Parathyroid adenoma (tissue), 2 donors: Measurements from ENCODE around the gene TUBB6.

Experiments
- H2AFZ ChIP-seq: fragments of 300-600 bp; sonication (generic); one replicate; pipeline ENCODE4 v1.7.0; 2017; ENCODE audit warnings: antibody characterized with exemption, mild to moderate bottlenecking
- H3K27ac ChIP-seq: fragments of 300-600 bp; sonication (generic); one replicate; pipeline ENCODE4 v1.7.0; 2017
- H3K27me3 ChIP-seq: fragments of 300-600 bp; sonication (generic); one replicate; pipeline ENCODE4 v1.7.0; 2017; ENCODE audit warnings: low read length; ENCODE audit not compliant: control insufficient read depth, insufficient read depth
- H3K36me3 ChIP-seq: fragments of 300-600 bp; sonication (generic); one replicate; pipeline ENCODE4 v1.7.0; 2017; ENCODE audit warnings: low read length; ENCODE audit not compliant: control insufficient read depth, insufficient read depth
- H3K4me1 ChIP-seq: fragments of 300-600 bp; sonication (generic); one replicate; pipeline ENCODE4 v1.7.0; 2017; ENCODE audit warnings: control low read depth
- H3K4me2 ChIP-seq: fragments of 300-600 bp; sonication (generic); one replicate; pipeline ENCODE4 v1.7.0; 2017; ENCODE audit warnings: low read length
- H3K4me3 ChIP-seq: fragments of 300-600 bp; sonication (generic); one replicate; pipeline ENCODE4 v1.7.0; 2017; ENCODE audit warnings: low read depth, low read length
- H3K79me2 ChIP-seq: fragments of 300-600 bp; sonication (generic); one replicate; pipeline ENCODE4 v1.7.0; 2017; ENCODE audit warnings: control low read depth
- H3K9ac ChIP-seq: fragments of 300-600 bp; sonication (generic); one replicate; pipeline ENCODE4 v1.7.0; 2017; ENCODE audit warnings: mild to moderate bottlenecking
- H3K9me3 ChIP-seq: fragments of 300-600 bp; sonication (generic); one replicate; pipeline ENCODE4 v1.7.0; 2017; ENCODE audit warnings: low read length; ENCODE audit not compliant: control insufficient read depth
- CTCF ChIP-seq: fragments of 300-600 bp; sonication (generic); IDR thresholded peaks from one replicate; pipeline ENCODE4 v1.7.0; 2017; ENCODE audit warnings: antibody characterized with exemption, mild to moderate bottlenecking
- donor health status: primary hyperparathyroidism.

TUBB6 gene

GRCh38 chr18:12372406-12372805, 64.4 kb downstream of the TUBB6 start:
- H3K79me2 ChIP-seq, result peaks cover 53% of the 10 kb centered on the region
- H3K27ac ChIP-seq, result no peak overlapping the region
- TF ChIP-seq CTCF, result no peak
- H3K4me2 ChIP-seq, result no peak overlapping the region
- no peaks in the 10 kb centered on the region for H3K9me3 ChIP-seq
- no peaks in the 10 kb centered on the region for H3K27me3 ChIP-seq
- H3K4me3 ChIP-seq, result no peak overlapping the region
- H3K9ac ChIP-seq, result no peak overlapping the region
- no peaks in the 10 kb centered on the region for H3K36me3 ChIP-seq
- H3K4me1 ChIP-seq, result peaks cover 16% of the 10 kb centered on the region
- no peak overlapping the region for H2AFZ ChIP-seq

GRCh38 chr18:12373116-12373770, 65.2 kb downstream of the TUBB6 start:
- peaks cover 16% of the 10 kb centered on the region for H3K4me1 ChIP-seq
- no peaks in the 10 kb centered on the region for H3K9me3 ChIP-seq
- H3K36me3 ChIP-seq, result no peaks in the 10 kb centered on the region
- H3K4me2 ChIP-seq, result peak overlapping the region; percentile 50
- no peak overlapping the region for H3K9ac ChIP-seq
- TF ChIP-seq CTCF, result no peak
- no peak overlapping the region for H3K27ac ChIP-seq
- no peak overlapping the region for H2AFZ ChIP-seq
- no peak overlapping the region for H3K4me3 ChIP-seq
- no peaks in the 10 kb centered on the region for H3K27me3 ChIP-seq
- H3K79me2 ChIP-seq, result peaks cover 48% of the 10 kb centered on the region

GRCh38 chr18:12373771-12374116, 65.7 kb downstream of the TUBB6 start:
- Histone ChIP-seq H3K9ac (no peak overlapping the region), H3K36me3 (no peaks in the 10 kb centered on the region), H3K4me1 (peaks cover 16% of the 10 kb centered on the region), H3K27me3 (no peaks in the 10 kb centered on the region), H2AFZ (no peak overlapping the region), H3K27ac (no peak overlapping the region), H3K4me3 (no peak overlapping the region), H3K4me2 (peak overlapping the region; percentile 50), H3K9me3 (no peaks in the 10 kb centered on the region), H3K79me2 (peaks cover 43% of the 10 kb centered on the region)
- no peak for TF ChIP-seq CTCF

DNA sequence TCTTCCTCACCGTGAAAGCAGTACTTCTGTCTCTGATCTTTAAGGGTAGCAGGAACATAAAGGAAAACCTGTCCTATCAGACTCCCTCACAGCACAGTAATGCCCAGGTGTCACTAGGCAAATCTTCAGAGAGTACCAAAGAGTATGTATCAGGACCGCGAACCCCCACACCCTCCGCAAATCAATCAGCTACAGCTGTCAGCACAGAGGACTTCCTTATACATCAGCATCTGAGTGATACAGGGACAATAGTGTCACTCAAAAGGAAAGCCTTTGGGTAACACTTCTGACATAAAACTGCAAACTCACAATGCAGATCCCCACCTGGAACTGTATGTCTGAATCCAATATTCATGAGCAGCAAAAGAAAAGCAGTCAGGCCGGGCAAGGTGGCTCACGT, 66.4 kb downstream of the TUBB6 start:
- H2AFZ ChIP-seq, result no peak overlapping the region
- no peaks in the 10 kb centered on the region for H3K9me3 ChIP-seq
- H3K4me1 ChIP-seq, result peaks cover 16% of the 10 kb centered on the region
- H3K79me2 ChIP-seq, result peaks cover 36% of the 10 kb centered on the region
- no peak overlapping the region for H3K27ac ChIP-seq
- H3K27me3 ChIP-seq, result no peaks in the 10 kb centered on the region
- no peak overlapping the region for H3K9ac ChIP-seq
- H3K36me3 ChIP-seq, result no peaks in the 10 kb centered on the region
- TF ChIP-seq CTCF, result no peak
- H3K4me3 ChIP-seq, result no peak overlapping the region
- peak overlapping the region; percentile 50 for H3K4me2 ChIP-seq
